Right hindlimb (tissue), 1 donor: ENCODE measurements around the gene HOXD10.

Experiments
- DNase-seq: peaks from one replicate; pipeline ENCODE4 v3.0.0-alpha.2; 2018

Gene HOXD10

GRCh38 chr2:176096243-176096985, 20.2 kb upstream of the HOXD10 start:
- DNase-seq = peak; percentile 39

GRCh38 chr2:176096986-176097819, 19.4 kb upstream of the HOXD10 start:
- peak; percentile 73 for DNase-seq

GRCh38 chr2:176097820-176098365, 18.7 kb upstream of the HOXD10 start:
- no peak for DNase-seq

GRCh38 chr2:176098366-176099158, 18.0 kb upstream of the HOXD10 start:
- DNase-seq = no peak

- no peak for DNase-seq
These were observed 17.3 kb upstream of the HOXD10 start for GRCh38 chr2:176099159-176099727.

GRCh38 chr2:176099728-176100546, 16.6 kb upstream of the HOXD10 start, which contains the start of gene HOXD12:
HOXD12 (plus strand) TSS chr2:176099795; CDS start chr2:176099802, 7 bp downstream.
- no peak for DNase-seq

GRCh38 chr2:176100547-176101140, 15.9 kb upstream of the HOXD10 start:
- DNase-seq = no peak

- DNase-seq = no peak
These were observed 15.3 kb upstream of the HOXD10 start for GRCh38 chr2:176101216-176101830.

GRCh38 chr2:176101842-176102241, 14.7 kb upstream of the HOXD10 start:
- DNase-seq = no peak

- DNase-seq = no peak
These were observed 14.2 kb upstream of the HOXD10 start for GRCh38 chr2:176102309-176102866.

- no peak for DNase-seq
These were observed 13.4 kb upstream of the HOXD10 start for GRCh38 chr2:176103194-176103593.

GRCh38 chr2:176103742-176104315, 12.7 kb upstream of the HOXD10 start:
- no peak for DNase-seq

GRCh38 chr2:176104316-176105077, 12.1 kb upstream of the HOXD10 start:
- DNase-seq = no peak

- no peak for DNase-seq
These were observed 11.4 kb upstream of the HOXD10 start for GRCh38 chr2:176105078-176105729.

- no peak for DNase-seq
These were observed 10.6 kb upstream of the HOXD10 start for GRCh38 chr2:176105730-176106580.

- DNase-seq = peak; percentile 38
These were observed 9.7 kb upstream of the HOXD10 start, which contains the start of gene HOXD11 for GRCh38 chr2:176106581-176107539. HOXD11 (plus strand) TSS chr2:176107280; CDS start chr2:176107356, 76 bp downstream.
